DMS79 (cell line): ENCODE data around the gene ZACN.

Experiments used
- DNase-seq: peaks from one replicate; lab custom pipeline; 2025; lab: John Stamatoyannopoulos, UW

ZACN gene

DNA sequence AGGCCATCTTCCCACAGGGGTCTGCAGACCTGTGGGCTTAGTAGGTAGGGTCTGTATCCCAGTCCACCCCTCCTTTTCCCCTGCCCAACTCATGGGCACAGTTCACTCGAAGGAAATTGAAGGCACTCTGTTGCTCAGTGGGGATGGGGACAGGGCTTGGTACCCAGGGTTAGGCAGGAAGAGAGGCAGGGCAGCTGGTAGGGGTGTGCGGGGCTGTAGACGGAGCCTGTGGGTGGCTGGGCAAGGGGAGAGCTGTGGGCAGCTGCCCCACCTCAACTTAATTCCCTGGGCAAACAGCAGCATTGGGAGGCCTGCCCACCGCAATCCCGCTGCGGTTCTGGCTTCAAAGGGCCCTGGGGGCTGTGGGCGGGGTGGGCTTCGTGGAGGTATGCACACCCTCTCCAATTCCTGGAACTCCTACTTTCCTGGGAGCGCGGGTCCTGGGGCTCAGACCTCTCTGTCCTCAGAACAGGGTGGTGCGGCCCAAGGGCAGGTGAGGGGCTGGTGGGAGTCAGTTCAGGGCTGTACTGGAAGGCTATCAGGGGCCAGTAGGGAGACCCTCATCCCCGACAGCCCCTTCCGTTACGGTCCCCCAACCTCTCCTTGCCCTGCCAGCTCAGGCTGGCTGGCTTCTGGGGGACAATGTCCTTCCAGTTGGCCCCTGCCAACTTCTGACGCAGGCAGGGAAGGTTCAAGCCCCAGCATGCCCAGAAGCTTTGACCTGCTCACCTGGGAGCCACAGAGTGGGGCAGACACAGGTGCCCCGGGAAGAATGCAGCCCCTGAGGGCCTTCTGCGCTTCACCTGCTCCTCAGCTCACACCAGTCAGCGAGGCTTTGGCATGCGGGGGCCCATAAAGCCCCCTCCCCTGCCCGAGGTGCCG, 53.0 kb downstream of the ZACN start:
- peak; percentile 67 for DNase-seq
